DMS114 treated with DMSO at 0.1 percent for 48 hours (cell line): ENCODE data around the gene USP9Y.

Experiments
- DNase-seq: peaks from one replicate; lab custom pipeline; 2025; ENCODE audit not compliant: unreplicated experiment; lab: John Stamatoyannopoulos, UW

The USP9Y gene

GRCh38 chrY:12784521-12784920 is 83.5 kb downstream of the USP9Y start:
- no peak for DNase-seq

DNA sequence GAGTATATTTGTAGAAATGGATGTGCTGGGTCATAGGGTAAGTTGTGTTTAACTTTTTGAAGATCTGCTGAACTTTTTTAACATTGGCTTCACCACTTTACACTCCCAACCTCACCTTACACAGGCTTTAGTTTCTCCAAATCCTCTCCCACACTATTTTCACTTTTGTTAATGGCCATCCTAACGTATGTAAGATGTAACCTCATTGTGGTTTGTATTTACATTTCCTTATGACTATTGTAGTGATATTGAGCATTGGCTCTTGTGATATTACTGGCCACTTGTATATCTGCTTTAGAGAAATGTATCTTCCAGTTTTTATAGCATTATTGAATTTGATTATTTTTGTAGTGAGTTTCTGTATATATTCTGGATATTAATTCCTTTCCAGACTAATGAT is 93.0 kb downstream of the USP9Y start:
- DNase-seq = no peak

- DNase-seq = no peak
Measured at GRCh38 chrY:12808046-12808445, 107.0 kb downstream of the USP9Y start.

DNA sequence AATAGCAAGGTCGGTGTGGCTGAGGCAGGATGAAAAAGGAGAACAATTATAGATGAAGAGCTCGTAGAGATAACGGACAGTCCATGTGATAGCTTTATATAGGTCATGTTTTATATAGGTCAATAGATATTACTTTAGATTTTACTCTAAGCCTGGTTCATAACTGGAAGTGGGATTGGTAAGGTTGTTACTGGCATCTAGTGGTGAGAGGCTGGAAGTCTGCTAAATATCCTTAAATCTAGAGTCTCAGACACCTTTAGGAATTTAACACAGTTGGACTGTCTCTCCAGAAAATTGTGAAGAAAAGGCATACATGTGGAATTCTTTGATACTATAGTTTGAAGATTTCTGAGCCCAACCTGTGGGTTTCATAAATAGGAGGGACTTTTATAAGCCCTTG is 108.0 kb downstream of the USP9Y start:
- no peak for DNase-seq

- DNase-seq = no peak
Measured at GRCh38 chrY:12823408-12823807, 122.4 kb downstream of the USP9Y start.

- no peak for DNase-seq
Measured at GRCh38 chrY:12826791-12827190, 125.8 kb downstream of the USP9Y start.

DNA sequence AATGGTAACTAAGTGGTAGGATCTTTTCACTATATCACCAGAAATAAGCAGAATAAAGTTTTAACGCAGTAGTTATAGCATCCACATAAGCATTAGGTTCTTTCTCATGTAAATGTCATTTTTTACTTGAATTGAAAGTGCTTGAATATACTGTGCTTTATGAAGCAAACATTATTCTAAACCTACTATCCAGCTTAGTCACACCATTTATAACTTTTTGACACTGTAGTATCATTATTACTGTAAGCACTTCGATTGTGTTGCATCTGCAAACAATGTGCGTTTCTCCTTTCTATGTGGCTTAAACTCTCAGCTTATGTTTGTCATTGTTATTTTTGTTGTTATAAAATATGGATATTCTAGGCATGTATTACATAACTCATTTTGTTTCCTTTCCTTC is 132.3 kb downstream of the USP9Y start:
- DNase-seq = no peak

DNA sequence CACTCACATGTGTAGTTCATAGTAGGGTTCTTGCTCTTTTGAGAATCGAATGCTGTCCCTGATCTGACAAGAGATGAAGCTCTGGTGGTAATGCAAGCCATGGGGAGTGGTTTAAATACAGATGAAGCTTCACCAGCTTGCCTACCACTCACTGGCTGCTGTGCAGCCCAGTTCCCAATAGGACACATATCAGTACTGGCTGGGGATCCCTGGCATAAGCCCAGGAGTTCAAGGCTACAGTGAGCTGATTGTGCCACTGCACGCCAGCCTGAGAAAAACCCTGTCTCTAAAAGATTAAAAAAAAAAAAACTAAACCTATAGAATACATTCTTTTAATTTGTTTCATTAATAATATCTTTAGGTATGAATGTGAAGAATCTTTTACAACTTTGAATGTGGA is 136.5 kb downstream of the USP9Y start:
- no peak for DNase-seq

DNA sequence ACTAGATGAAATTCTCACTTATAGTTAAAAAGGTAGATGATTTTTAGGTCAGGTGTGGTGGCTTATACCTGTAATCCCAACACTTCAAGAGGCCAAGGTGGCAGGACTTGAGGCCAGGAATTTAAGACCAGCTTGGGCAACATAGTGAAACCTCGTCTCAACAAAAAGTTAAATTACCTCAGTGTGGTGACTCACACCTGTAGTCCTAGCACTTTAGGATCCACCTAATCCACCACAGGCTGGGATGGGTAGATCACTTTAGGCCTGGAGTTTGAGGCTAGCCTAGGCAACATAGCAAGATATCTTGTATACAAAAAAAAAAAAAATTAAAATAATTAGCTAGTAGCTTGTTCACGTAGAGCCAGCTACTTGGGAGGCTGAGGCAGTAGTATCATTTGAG is 140.3 kb downstream of the USP9Y start:
- no peak for DNase-seq

DNA sequence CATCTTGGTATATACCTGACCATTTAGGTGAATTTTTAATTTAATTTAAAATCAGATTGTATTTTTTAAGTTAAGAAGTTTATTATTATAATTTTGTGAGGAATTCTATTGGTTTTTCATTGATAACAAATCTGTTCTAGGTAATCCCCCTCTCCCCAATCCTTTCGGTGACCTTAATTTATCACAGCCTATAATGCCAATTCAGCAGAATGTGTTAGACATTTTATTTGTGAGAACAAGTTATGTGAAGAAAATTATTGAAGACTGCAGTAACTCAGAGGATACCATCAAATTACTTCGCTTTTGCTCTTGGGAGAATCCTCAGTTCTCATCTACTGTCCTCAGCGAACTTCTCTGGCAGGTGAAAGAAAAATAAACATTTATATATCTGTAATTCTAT is 145.8 kb downstream of the USP9Y start:
- no peak for DNase-seq

GRCh38 chrY:12855791-12856275 is 154.8 kb downstream of the USP9Y start:
- no peak for DNase-seq

DNA sequence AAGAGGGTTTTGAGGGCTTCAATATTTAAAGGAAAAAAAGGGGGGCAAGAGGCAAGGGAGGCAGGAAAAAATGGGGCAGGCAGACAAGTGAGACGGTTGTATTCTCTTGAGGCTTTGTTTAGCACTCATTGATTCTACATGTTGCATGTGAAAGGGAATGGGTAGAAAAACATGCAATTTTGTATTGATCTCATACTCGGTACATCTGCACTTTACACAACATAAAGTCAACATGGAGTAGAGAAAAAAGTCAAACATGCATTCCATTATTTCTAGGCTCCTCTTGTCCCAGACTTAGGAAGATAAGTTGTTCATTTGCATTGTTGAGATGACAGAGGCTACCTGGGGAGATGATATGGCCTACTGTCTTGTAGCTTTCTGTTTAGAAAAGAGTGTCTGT is 166.9 kb downstream of the USP9Y start:
- no peak for DNase-seq

DNA sequence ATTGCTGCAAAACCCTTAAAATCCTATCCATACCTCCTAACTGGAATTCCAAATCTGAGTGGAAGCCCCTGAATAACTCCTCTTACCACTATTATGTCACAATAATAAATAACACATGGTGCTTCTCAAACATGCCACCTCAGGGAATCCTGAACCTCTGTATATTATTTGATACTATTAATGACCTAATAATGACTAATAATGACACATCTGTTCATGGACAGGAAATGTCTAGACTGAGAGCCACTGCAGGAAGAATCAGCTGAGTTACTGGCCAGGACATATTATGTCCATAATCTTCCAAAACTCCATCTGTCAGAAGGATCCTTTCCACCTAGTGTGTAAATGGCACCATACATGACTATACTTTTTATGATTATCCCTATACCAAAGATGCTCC is 195.9 kb downstream of the USP9Y start:
- no peak for DNase-seq

DNA sequence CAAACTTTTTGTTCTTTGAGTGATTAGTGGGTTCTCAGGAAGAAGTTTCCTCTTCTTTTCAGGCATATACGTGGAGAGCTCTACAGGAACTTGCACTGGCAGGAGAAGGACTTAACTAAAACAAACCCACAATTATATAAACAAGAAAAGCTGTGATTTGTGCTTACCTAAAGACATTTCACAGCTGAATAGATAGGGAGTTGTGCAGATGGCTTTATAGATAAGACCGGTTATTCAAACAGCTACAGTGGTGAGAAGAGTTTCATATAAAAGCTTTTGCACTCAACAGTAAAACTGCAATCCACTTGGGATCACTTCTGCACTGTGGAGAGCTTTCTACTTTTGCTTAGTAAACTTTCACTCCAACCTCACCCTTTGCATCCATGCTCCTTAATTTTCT is 197.6 kb downstream of the USP9Y start:
- no peak for DNase-seq

GRCh38 chrY:12904618-12905516 is 203.8 kb downstream of the USP9Y start, which contains the start of gene DDX3Y:
TSS of gene DDX3Y (plus strand) at chrY:12904868. CDS start at chrY:12904937, 69 bp downstream.
- no peak for DNase-seq

GRCh38 chrY:12905517-12905872 is 204.5 kb downstream of the USP9Y start:
- no peak for DNase-seq

- no peak for DNase-seq
Measured at GRCh38 chrY:12905895-12906294, 204.9 kb downstream of the USP9Y start.
